ENCODE data around the gene TMEM132D.

Gene TMEM132D

DNA sequence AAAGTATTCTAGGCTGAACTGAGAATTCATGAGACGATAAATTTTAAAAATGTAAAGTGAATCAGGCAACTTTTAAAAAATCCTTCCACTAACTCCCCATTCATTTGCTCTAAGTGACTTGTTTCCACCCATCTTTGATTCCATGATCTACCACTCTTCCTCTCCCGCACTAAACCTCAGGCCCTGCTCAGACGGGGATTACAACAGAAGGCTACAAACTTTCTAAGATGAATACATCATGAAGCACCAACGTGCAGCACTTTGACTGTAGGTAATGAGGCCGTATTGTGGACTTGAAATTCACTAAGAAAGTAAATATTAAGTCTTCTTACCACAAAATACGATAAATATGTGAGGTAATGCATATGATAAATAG lies 30.0 kb downstream of the TMEM132D start:
- no peak for DNase-seq
- no peak overlapping the region for H4K91ac ChIP-seq (ENCODE audit: low read length)
- H2AK5ac ChIP-seq (ENCODE audit: low read length, severe bottlenecking), result no peak overlapping the region
- no peak overlapping the region for H3K18ac ChIP-seq (ENCODE audit: low read depth in 1 of 2, low read length in 2 of 2)
- H3K4me2 ChIP-seq (ENCODE audit: low read length, poor library complexity, severe bottlenecking), result no peak overlapping the region
- no peak overlapping the region for H2BK15ac ChIP-seq (ENCODE audit: low read depth, poor library complexity, severe bottlenecking)
- no peak overlapping the region for H3K27ac ChIP-seq (ENCODE audit: low read length, poor library complexity, severe bottlenecking)
- no peaks in the 10 kb centered on the region for H3K4me1 ChIP-seq (ENCODE audit: control insufficient read depth, insufficient read depth, low read depth, low read length)
- no peaks in the 10 kb centered on the region for H3K27me3 ChIP-seq (ENCODE audit: control insufficient read depth in 1 of 2, insufficient read depth in 1 of 2, low read length in 2 of 2)
- peaks cover 31% of the 10 kb centered on the region for H3K9me3 ChIP-seq (ENCODE audit: control insufficient read depth, low read length)
- H3K36me3 ChIP-seq (ENCODE audit: control insufficient read depth in 1 of 2, insufficient read depth in 2 of 2, low read depth in 1 of 2, low read length in 2 of 2), result no peaks in the 10 kb centered on the region
- 77% methylated on average over 2 of the region's 6 CpGs for WGBS
- no peak overlapping the region for H3K9ac ChIP-seq (ENCODE audit: low read length)
- H3K4ac ChIP-seq (ENCODE audit: low read depth in 1 of 2, low read length in 2 of 2), result no peak overlapping the region
- H3K4me3 ChIP-seq (ENCODE audit: insufficient read depth in 1 of 2, low read depth in 1 of 2, low read length in 2 of 2), result no peak overlapping the region
- no peak overlapping the region for H2BK120ac ChIP-seq (ENCODE audit: low read depth, low read length)
- H2AFZ ChIP-seq (ENCODE audit: low read depth, low read length), result no peak overlapping the region
- H3K79me1 ChIP-seq (replicated peaks; ENCODE audit: low read length, poor library complexity, severe bottlenecking), result no peaks in the 10 kb centered on the region
- no peak overlapping the region for H3K14ac ChIP-seq (ENCODE audit: low read length in 2 of 2)
- H3K23ac ChIP-seq (ENCODE audit: low read length in 2 of 2), result no peak overlapping the region
- H2BK5ac ChIP-seq (ENCODE audit: low read depth, low read length, poor library complexity, severe bottlenecking), result no peak overlapping the region
- no peak overlapping the region for H2BK12ac ChIP-seq (ENCODE audit: low read length in 2 of 2)
- H4K8ac ChIP-seq (ENCODE audit: low read length), result no peak overlapping the region

DNA sequence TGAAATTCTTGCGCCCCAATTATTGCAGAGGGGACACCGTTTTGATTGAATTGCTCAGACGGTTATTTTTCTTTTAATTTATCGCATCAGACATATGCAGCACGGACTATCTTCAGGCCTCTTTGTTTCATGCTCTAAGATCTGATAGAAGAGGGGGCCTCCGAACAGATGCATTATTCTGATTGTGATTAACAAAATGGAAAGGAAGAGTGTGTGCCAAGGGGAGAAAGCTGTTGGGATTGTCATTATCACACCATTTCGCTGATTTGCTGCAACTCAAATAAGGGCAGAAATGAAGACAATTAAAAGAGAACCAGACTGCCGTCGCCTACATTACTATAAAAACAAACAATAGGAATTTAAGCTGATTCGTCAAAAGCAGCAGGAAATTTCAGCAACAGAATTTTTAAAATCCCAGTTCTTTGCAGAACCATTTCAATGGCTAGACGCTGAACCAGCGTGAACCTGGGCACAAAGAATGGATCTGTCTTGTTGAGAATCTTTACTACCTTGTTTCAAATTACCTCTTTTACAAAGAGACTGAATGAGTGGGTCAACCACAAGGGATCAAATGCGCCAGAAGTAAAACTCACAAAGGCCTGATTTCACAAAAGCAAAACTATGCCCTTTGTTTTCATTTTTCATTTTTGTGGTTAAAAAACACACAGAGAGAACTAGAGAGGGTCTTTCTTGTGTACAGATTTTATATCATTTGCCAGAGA lies 30.6 kb downstream of the TMEM132D start:
- H3K4ac ChIP-seq (ENCODE audit: low read depth in 1 of 2, low read length in 2 of 2), result no peak overlapping the region
- H3K36me3 ChIP-seq (ENCODE audit: control insufficient read depth in 1 of 2, insufficient read depth in 2 of 2, low read depth in 1 of 2, low read length in 2 of 2), result no peaks in the 10 kb centered on the region
- no peak overlapping the region for H4K91ac ChIP-seq (ENCODE audit: low read length)
- no peak overlapping the region for H3K4me3 ChIP-seq (ENCODE audit: insufficient read depth in 1 of 2, low read depth in 1 of 2, low read length in 2 of 2)
- no peak overlapping the region for H3K14ac ChIP-seq (ENCODE audit: low read length in 2 of 2)
- no peaks in the 10 kb centered on the region for H3K79me1 ChIP-seq (replicated peaks; ENCODE audit: low read length, poor library complexity, severe bottlenecking)
- no peak overlapping the region for H2AFZ ChIP-seq (ENCODE audit: low read depth, low read length)
- H2BK120ac ChIP-seq (ENCODE audit: low read depth, low read length), result no peak overlapping the region
- no peak overlapping the region for H2AK5ac ChIP-seq (ENCODE audit: low read length, severe bottlenecking)
- no peak overlapping the region for H3K23ac ChIP-seq (ENCODE audit: low read length in 2 of 2)
- H3K4me2 ChIP-seq (ENCODE audit: low read length, poor library complexity, severe bottlenecking), result no peak overlapping the region
- H2BK15ac ChIP-seq (ENCODE audit: low read depth, poor library complexity, severe bottlenecking), result no peak overlapping the region
- H2BK5ac ChIP-seq (ENCODE audit: low read depth, low read length, poor library complexity, severe bottlenecking), result no peak overlapping the region
- 79% methylated on average over 12 of the region's 13 CpGs for WGBS
- H3K4me1 ChIP-seq (ENCODE audit: control insufficient read depth, insufficient read depth, low read depth, low read length), result no peaks in the 10 kb centered on the region
- no peak overlapping the region for H3K18ac ChIP-seq (ENCODE audit: low read depth in 1 of 2, low read length in 2 of 2)
- no peak overlapping the region for H4K8ac ChIP-seq (ENCODE audit: low read length)
- no peak overlapping the region for H3K9ac ChIP-seq (ENCODE audit: low read length)
- no peaks in the 10 kb centered on the region for H3K27me3 ChIP-seq (ENCODE audit: control insufficient read depth in 1 of 2, insufficient read depth in 1 of 2, low read length in 2 of 2)
- no peak overlapping the region for H2BK12ac ChIP-seq (ENCODE audit: low read length in 2 of 2)
- DNase-seq, result no peak
- no peak overlapping the region for H3K27ac ChIP-seq (ENCODE audit: low read length, poor library complexity, severe bottlenecking)
- peaks cover 30% of the 10 kb centered on the region for H3K9me3 ChIP-seq (ENCODE audit: control insufficient read depth, low read length)

DNA sequence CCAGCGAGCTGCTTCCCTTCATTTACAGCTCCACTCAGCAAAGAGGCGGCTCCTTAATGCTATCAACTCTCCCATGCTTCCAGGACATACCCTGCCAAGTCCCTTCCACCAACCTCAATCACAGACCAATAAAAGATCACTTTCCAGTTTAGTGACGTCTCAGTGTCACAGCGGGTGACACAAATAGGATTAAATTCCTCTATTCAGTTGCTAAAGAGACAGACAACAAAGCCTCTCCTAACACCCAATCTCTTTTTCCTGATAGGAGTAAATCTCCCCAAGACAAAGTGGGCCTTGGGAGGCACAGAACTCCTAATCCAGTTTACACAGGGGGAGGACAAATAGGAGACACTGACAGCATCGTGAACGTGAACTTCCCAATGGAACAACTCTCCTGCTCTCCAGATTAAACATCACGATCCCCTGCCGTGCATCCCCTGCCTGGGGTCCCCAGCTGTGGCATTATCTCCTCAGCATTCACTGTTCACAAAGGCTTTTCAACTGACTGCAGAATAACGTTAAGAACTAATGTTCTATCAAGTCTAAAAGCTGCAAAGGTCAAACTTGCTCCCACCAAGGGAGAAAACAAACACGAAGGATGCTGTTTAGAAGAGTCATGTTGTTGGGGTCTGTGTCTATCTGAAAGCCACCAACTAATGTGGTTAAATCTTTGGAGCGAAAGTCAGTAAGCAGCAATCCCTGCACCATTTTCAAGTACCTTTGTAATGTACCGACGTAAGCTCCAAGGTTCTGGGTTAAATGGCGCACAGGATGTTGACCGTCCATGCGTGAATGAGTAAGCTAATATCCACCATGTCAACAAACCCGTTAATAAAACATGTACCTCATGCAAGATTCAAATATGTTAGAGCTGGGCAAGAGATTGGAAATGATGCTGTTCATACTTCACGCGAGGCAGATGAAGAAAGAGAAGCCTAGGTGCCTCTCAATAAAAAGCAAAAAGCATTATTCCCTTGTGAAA lies 31.5 kb downstream of the TMEM132D start:
- H3K23ac ChIP-seq (ENCODE audit: low read length in 2 of 2), result no peak overlapping the region
- H3K9ac ChIP-seq (ENCODE audit: low read length), result no peak overlapping the region
- no peaks in the 10 kb centered on the region for H3K79me1 ChIP-seq (replicated peaks; ENCODE audit: low read length, poor library complexity, severe bottlenecking)
- no peak overlapping the region for H2BK120ac ChIP-seq (ENCODE audit: low read depth, low read length)
- H2BK5ac ChIP-seq (ENCODE audit: low read depth, low read length, poor library complexity, severe bottlenecking), result no peak overlapping the region
- H3K27ac ChIP-seq (ENCODE audit: low read length, poor library complexity, severe bottlenecking), result no peak overlapping the region
- DNase-seq, result no peak
- H3K4me2 ChIP-seq (ENCODE audit: low read length, poor library complexity, severe bottlenecking), result no peak overlapping the region
- no peak overlapping the region for H2AFZ ChIP-seq (ENCODE audit: low read depth, low read length)
- H2BK12ac ChIP-seq (ENCODE audit: low read length in 2 of 2), result no peak overlapping the region
- H4K91ac ChIP-seq (ENCODE audit: low read length), result no peak overlapping the region
- no peak overlapping the region for H3K18ac ChIP-seq (ENCODE audit: low read depth in 1 of 2, low read length in 2 of 2)
- no peak overlapping the region for H3K14ac ChIP-seq (ENCODE audit: low read length in 2 of 2)
- WGBS, result 33% methylated on average over 15 of the region's 19 CpGs
- H3K4me1 ChIP-seq (ENCODE audit: control insufficient read depth, insufficient read depth, low read depth, low read length), result no peaks in the 10 kb centered on the region
- H3K9me3 ChIP-seq (ENCODE audit: control insufficient read depth, low read length), result peaks cover 25% of the 10 kb centered on the region
- H3K36me3 ChIP-seq (ENCODE audit: control insufficient read depth in 1 of 2, insufficient read depth in 2 of 2, low read depth in 1 of 2, low read length in 2 of 2), result no peaks in the 10 kb centered on the region
- H4K8ac ChIP-seq (ENCODE audit: low read length), result no peak overlapping the region
- H3K27me3 ChIP-seq (ENCODE audit: control insufficient read depth in 1 of 2, insufficient read depth in 1 of 2, low read length in 2 of 2), result no peaks in the 10 kb centered on the region
- H2AK5ac ChIP-seq (ENCODE audit: low read length, severe bottlenecking), result no peak overlapping the region
- H2BK15ac ChIP-seq (ENCODE audit: low read depth, poor library complexity, severe bottlenecking), result no peak overlapping the region
- H3K4ac ChIP-seq (ENCODE audit: low read depth in 1 of 2, low read length in 2 of 2), result no peak overlapping the region
- no peak overlapping the region for H3K4me3 ChIP-seq (ENCODE audit: insufficient read depth in 1 of 2, low read depth in 1 of 2, low read length in 2 of 2)

DNA sequence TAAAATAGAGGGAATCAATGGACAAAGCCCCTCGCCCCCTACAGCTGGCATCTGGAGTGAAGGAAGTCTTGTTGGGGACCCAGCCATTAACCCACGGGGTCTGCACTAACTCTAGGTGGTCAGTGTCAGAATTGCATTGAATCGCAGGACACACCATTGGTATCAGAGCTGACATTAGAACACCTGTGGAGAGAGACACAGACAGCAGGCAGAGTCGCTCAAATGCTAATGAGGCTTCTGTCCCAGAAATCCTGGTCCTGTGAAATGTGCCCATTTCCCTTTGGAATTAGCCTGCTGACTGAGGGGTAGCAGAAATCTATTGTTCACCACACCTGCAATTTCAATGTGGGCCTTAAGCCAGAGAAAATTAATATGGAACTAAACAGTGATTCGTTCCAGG lies 33.0 kb downstream of the TMEM132D start:
- Histone ChIP-seq H2AK5ac (ENCODE audit: low read length, severe bottlenecking) (no peak overlapping the region), H3K4ac (ENCODE audit: low read depth in 1 of 2, low read length in 2 of 2) (no peak overlapping the region), H2BK5ac (ENCODE audit: low read depth, low read length, poor library complexity, severe bottlenecking) (no peak overlapping the region), H3K23ac (ENCODE audit: low read length in 2 of 2) (no peak overlapping the region), H3K36me3 (ENCODE audit: control insufficient read depth in 1 of 2, insufficient read depth in 2 of 2, low read depth in 1 of 2, low read length in 2 of 2) (no peaks in the 10 kb centered on the region), H2BK12ac (ENCODE audit: low read length in 2 of 2) (no peak overlapping the region), H3K79me1 (replicated peaks; ENCODE audit: low read length, poor library complexity, severe bottlenecking) (no peaks in the 10 kb centered on the region), H2BK15ac (ENCODE audit: low read depth, poor library complexity, severe bottlenecking) (no peak overlapping the region), H3K18ac (ENCODE audit: low read depth in 1 of 2, low read length in 2 of 2) (no peak overlapping the region), H3K9me3 (ENCODE audit: control insufficient read depth, low read length) (peaks cover 21% of the 10 kb centered on the region), H3K14ac (ENCODE audit: low read length in 2 of 2) (no peak overlapping the region), H2AFZ (ENCODE audit: low read depth, low read length) (no peak overlapping the region), H3K27ac (ENCODE audit: low read length, poor library complexity, severe bottlenecking) (no peak overlapping the region), H3K4me3 (ENCODE audit: insufficient read depth in 1 of 2, low read depth in 1 of 2, low read length in 2 of 2) (no peak overlapping the region), H3K27me3 (ENCODE audit: control insufficient read depth in 1 of 2, insufficient read depth in 1 of 2, low read length in 2 of 2) (no peaks in the 10 kb centered on the region), H2BK120ac (ENCODE audit: low read depth, low read length) (no peak overlapping the region), H3K4me2 (ENCODE audit: low read length, poor library complexity, severe bottlenecking) (no peak overlapping the region), H4K91ac (ENCODE audit: low read length) (no peak overlapping the region), H4K8ac (ENCODE audit: low read length) (no peak overlapping the region), H3K9ac (ENCODE audit: low read length) (no peak overlapping the region), H3K4me1 (ENCODE audit: control insufficient read depth, insufficient read depth, low read depth, low read length) (no peaks in the 10 kb centered on the region)
- 52% methylated on average over 5 of the region's 5 CpGs for WGBS
- DNase-seq, result no peak

All from mesenchymal stem cell (in vitro differentiated cells and primary cell).